GM21526 (cell line): ENCODE measurements around the gene CCR8.
"Not testable (repeated sequence)": the region's sequence is repeated elsewhere in the genome, so short reads cannot be mapped to it uniquely, and the experiment has no call there.

ENCODE experiments used
- ATAC-seq: cut with Tn5 transposase; IDR thresholded peaks from one replicate; pipeline ENCODE4 v1.9.1; 2021; ENCODE audit warnings: moderate library complexity; ENCODE audit not compliant: unreplicated experiment, low FRiP score

Gene CCR8

GRCh38 chr3:39302178-39302577, 27.3 kb upstream of the CCR8 start:
- ATAC-seq, result no peak

GRCh38 chr3:39313289-39313688, 16.2 kb upstream of the CCR8 start:
- no peak for ATAC-seq

- ATAC-seq, result no peak
Observed at GRCh38 chr3:39315420-39315819, 14.1 kb upstream of the CCR8 start.

- ATAC-seq, result no peak
Observed at GRCh38 chr3:39317571-39318169, 11.8 kb upstream of the CCR8 start.

GRCh38 chr3:39318301-39318700, 11.2 kb upstream of the CCR8 start:
- ATAC-seq, result no peak

- ATAC-seq, result no peak
Observed at GRCh38 chr3:39319249-39319648, 10.3 kb upstream of the CCR8 start.

- ATAC-seq, result not testable (repeated sequence)
Observed at GRCh38 chr3:39321574-39321983, 7.9 kb upstream of the CCR8 start.

GRCh38 chr3:39322209-39322715, 7.2 kb upstream of the CCR8 start:
- ATAC-seq, result not testable (repeated sequence)

GRCh38 chr3:39322936-39323335, 6.6 kb upstream of the CCR8 start:
- ATAC-seq, result no peak

GRCh38 chr3:39323494-39323893, 6.0 kb upstream of the CCR8 start:
- no peak for ATAC-seq

GRCh38 chr3:39325236-39325635, 4.3 kb upstream of the CCR8 start:
- ATAC-seq, result no peak

GRCh38 chr3:39327053-39327745, 2.3 kb upstream of the CCR8 start:
- no peak for ATAC-seq

- no peak for ATAC-seq
Observed at GRCh38 chr3:39327746-39328349, 1.7 kb upstream of the CCR8 start.

GRCh38 chr3:39330824-39331223, 1.3 kb downstream of the CCR8 start:
- no peak for ATAC-seq

GRCh38 chr3:39332525-39332924, 3.0 kb downstream of the CCR8 start:
- ATAC-seq, result no peak

GRCh38 chr3:39333607-39334006, 4.1 kb downstream of the CCR8 start:
- ATAC-seq, result no peak

GRCh38 chr3:39334205-39334604, 4.7 kb downstream of the CCR8 start:
- no peak for ATAC-seq

GRCh38 chr3:39338201-39338600, 8.7 kb downstream of the CCR8 start:
- no peak for ATAC-seq

GRCh38 chr3:39339086-39339485, 9.6 kb downstream of the CCR8 start:
- ATAC-seq, result no peak

GRCh38 chr3:39343076-39343717, 13.7 kb downstream of the CCR8 start:
- no peak for ATAC-seq

GRCh38 chr3:39343760-39344159, 14.3 kb downstream of the CCR8 start:
- ATAC-seq, result no peak
